AG08396 (cell line): ENCODE results near the gene GSN.

Experiments used
- DNase-seq: peaks from one replicate; pipeline ENCODE4 v3.0.0; 2012; ENCODE audit warnings: low spot score, mixed read lengths

GSN gene

DNA sequence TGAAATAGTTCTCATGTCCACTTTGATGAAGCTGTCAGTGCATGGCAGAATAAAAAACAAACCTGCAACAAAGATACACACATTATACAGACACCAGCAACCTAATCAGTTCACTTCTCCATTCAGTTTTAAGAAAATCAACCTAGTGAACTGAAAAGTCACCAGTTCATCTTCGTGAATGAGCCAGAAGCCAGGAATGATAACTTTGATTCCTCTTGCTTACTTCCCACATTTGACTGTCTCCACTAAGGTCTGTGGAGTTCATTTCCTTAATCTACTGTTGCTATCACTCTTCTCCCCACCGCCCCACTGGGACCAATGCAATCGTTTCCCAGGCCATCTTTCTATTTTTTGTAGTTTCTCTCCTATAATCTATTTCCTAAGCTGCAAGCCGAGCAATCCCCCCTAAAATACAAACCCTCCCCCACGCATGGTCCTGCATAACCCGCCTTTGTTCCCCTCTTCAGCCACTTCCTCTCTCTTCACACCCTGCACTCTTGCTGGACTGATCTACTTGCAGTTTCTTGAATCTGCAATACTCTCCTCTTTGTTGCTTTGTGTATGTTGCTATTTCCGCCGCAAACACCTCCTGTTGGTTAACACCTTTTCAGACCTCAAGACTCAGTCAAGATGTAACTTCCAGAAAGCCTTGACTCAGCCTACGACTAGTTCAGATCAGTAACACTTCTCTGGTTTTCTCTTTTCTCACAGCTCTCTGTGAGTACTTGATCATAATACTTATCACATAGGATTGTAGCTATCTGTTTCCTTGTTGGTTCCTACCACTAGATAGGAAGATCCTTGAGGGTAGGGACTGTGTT lies 85.5 kb downstream of the GSN start:
- DNase-seq, result no peak

DNA sequence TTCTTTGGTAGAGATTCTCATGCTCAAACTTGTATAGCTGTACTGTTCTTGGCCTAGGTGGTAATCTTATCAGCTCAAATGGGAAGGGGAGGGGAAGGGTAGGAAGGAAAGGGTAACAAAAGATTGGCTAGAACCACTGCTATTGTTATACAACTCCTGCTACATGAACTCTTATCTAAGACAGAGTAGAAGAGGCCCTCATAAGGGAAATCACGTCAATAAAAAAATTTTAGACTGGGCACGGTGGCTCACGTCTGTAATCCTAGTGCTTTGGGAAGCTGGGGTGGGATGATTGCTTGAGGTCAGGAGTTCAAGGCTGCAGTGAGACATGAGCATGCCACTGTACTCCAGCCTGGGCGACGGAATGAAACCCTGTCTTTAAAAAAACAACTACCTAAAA lies 86.2 kb downstream of the GSN start:
- DNase-seq, result no peak

DNA sequence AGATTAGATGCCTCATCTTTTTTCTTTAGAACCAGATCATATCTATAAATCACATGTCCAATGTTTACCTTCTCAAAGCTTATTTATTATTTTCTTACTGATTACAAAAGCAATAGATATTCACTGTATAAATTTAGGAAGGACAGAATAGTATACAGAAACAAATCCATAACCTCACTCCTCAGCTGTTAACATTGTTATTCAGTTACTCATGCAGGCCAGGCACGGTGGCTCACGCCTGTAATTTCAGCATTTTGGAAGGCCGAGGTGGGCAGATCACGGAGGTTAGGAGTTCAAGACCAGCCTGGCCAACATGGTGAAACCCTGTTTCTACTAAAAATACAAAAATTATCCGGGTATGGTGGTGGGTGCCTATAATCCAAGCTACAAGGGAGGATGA lies 86.8 kb downstream of the GSN start:
- DNase-seq, result no peak

DNA sequence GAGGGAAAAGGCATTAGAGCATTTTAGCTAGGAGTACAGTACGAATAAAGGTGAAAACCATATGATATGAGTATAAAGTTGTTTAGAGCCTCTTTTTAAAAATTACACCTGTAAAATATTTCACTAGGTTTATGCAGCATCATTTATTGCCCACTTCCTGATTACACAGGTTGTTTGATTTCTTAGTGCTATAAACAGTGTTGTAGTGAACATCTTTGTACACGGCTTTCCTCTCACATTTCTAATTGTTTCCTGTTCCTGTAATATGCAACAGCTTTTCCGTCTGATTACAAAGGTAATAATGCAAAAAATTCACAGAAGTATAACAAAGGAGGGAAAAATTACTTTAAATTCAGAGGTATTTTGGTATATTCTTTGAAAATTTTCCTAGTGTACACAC lies 89.0 kb downstream of the GSN start:
- no peak for DNase-seq

DNA sequence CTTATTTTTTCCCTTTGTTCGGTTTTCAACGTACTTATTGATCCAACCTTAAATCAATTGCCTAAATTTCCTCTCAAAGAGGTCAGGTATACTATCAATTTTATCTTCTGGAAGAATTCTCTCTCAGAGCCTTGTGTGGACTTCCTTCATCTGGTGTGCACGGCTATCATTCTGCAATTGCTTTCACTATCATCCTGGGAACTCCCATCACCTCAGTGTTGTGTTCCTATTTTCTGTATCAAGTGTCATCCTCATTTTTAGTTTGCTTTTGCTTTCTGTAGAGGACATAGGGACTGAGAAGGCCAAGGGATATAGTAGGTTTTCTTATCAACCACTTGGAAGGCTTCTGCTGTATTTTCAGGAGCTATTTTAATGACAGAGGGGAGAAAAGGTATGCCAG lies 90.8 kb downstream of the GSN start:
- no peak for DNase-seq

DNA sequence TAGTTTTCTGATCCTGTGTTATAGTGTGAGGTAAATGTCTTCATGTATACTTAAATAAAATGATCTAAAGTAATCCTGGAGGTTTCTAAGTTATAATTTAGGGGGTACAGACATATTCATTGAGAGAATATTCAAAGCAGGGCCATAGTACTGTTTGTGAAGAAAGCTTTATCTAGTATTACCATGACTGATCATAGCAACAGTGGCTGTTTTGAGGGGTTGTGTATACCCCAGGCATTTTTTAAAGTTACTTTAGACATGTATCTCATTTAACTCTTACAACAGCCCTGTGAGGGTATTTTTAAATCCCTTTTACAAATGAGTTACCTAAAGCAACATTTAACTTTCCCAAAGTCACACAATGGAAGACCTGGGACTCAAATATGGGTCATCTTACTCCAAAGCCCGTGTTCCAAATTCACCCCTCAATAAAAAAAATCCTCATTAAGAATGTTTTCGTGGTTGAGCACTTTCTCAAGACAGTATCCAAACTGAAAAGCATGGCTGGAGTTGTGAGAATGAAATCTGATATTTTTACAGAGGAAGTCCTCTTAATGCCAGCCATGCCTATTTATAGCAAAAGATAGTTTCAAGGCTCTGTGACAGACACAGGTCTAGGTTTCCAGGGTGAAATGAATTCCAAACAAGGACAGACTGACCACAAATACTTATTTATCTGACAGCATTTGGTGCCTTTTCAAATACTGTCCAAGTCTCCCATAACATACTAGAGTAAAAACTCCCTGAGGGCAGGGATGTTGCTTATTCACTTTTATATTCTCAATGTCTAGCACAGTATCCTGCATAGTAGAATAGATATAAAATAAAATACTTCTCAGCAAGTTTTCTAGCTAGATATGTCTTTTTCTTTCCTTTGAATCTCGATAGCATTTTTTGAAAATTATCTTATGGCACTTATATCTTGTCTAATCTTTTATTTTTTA lies 91.7 kb downstream of the GSN start:
- no peak for DNase-seq

DNA sequence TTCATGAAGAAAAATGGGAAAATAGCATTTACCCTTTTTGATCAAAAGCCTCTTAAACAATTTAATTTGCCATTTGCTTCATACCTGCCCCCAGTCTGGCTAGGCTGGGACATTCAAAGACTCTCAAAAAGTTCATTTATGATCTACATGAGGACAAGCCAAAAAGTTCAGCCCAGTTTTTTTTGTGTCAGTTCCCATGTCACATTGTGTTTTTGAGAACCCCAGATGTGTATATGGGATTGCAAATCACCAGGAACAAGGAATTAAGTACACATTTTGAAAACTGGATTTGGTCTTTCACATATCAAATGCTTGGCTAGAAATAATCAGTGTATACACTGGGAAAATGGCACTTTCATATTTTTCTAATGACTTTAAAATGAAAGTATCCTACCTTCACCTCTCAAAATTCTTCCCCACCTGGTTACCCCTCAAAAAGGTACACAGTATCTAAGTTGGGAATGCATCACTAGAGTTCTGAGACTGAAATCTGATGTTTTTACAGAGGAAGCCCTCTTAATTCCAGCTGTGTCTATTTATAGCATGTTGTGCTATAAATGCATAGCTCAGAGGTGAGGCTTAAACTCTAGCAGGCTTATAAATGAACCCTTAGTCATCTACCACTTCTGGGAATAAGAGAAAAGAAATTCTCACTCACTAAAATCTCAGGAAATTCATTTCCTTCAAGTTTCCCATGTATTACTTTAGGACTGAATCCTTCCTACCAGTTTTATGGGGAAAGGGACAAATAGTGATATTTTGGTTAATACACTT lies 92.8 kb downstream of the GSN start:
- peak; percentile 29 for DNase-seq

DNA sequence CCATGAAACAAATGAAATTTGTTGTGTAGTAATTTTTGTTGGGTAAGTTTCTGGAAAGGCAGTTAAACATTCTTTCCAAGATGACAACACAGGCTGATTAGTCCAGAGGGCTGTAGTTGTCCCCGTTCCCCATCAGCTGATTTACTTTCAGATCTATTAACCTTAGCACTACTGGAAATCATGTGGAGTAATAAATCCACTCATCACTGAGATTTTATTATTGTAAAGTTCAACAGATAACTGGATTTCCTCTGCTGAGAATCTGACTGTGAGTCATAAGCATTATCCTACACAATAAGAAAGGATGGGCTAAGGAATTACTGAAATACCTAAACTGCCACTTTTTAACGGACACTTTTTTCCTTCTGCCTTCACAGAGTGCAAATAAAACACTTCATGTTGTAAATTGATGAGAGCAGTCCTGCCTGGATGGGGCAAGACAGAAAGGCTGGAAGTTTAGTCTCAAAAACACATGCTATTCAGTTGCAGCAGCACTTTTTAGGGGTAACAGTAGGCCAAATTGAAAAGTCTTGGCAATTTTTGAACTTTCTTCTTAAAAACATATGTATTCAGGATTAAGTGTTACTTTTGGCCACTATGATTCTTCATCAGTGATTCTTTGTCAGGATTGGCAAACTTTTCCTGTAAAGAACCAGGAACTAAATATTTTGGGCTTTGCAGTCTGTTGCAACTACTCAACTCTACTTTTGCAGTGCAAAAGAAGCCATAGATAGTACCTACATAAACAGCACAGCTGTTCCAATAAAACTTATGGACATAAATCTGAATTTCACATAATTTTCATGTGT lies 95.1 kb downstream of the GSN start:
- no peak for DNase-seq

DNA sequence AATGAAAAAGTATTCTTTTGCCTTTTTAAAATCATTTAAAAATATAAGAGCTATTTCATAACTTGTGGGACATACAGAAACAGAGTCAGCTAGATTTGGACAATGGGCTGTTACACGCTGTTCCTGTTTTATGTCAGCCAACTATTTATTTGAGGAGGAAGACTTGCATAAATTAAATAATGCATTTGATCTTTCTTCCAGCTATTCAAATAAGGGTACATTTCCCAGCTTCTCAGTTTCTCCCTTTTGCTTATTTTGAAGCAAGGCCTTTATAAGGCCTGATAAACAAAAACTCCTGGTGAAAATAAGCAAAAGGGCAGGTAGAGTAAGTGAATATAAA lies 95.6 kb downstream of the GSN start:
- no peak for DNase-seq

DNA sequence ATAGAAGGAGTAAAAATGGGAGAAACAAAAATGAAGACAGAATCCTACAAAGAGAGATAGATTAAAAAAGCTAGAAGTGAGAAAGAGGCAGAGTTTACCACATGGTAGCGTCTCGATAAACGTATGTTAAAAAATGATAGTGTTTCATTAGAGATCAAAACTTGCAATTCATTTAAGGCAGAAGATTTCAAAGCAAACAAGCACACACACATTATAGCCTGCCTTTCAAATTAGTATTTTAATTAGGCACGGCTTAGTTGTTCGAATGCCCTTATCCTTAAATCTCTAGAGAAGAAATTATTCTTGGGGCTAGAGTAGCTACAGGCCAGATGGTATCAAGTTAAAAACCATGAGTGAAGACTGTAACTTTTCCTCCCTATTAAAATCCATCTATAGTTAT lies 96.1 kb downstream of the GSN start:
- no peak for DNase-seq

DNA sequence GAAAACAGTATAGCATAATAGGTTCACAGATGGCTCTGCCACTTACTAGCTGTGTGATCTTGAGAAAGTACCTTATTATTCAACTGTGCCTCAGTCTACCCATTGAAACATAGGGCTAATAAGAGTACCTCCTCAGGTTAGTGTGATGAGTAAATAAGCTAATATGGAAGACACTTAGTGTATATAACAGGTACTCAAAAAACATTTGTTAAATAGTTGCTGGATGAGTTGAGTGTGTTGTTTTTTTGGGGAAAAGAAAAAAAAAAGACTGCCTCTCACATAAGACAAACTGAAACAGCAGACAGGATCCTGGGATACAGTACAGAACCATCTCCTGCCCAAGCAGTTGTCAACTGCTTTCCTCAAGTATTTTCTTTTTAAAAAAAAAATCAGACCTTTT lies 96.9 kb downstream of the GSN start:
- DNase-seq, result no peak

DNA sequence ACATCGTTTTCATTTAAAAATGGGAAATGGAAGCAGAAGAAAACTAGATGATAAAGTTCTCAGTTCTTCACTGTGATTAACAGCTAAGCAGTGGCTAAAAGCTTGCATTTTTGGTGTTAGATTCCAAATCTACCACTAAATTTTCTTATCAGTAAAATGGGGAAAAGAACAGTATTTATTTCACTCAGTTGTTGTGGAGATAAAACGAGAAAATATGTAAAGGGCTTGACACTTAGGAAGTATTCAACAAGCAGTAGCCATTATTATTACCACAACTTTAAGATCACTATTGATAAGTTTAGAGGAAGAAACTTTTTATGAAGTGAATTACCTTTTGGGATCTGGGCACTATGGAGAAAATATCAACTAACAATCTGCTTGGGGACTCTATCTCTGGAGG lies 97.6 kb downstream of the GSN start:
- no peak for DNase-seq

DNA sequence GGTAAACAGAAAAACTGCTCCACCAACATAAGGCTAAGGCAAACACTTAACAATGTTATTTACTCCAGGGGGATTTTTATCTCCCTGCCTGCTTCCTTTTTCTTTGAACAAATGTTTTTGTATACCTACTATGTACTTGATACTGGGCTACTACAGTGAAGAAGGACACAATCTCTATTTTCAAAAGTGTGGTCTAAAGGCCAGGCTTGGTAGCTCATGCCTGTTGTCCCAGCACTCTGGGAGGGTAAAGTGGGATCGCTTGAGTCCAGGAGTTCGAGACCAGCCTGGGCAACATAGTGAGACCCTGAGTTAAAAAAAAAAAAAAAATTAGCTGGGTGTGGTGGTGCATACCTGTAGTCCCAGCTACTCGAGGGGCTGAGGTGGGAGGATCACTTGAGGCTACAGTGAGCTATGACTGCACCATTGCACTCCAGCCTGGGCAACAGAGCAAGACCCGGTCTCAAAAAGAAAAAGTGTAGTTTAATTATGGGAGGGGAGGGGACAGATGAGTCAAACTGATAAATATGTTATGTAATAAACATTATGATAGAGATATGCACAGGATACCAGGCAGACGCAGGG lies 98.7 kb downstream of the GSN start:
- no peak for DNase-seq

DNA sequence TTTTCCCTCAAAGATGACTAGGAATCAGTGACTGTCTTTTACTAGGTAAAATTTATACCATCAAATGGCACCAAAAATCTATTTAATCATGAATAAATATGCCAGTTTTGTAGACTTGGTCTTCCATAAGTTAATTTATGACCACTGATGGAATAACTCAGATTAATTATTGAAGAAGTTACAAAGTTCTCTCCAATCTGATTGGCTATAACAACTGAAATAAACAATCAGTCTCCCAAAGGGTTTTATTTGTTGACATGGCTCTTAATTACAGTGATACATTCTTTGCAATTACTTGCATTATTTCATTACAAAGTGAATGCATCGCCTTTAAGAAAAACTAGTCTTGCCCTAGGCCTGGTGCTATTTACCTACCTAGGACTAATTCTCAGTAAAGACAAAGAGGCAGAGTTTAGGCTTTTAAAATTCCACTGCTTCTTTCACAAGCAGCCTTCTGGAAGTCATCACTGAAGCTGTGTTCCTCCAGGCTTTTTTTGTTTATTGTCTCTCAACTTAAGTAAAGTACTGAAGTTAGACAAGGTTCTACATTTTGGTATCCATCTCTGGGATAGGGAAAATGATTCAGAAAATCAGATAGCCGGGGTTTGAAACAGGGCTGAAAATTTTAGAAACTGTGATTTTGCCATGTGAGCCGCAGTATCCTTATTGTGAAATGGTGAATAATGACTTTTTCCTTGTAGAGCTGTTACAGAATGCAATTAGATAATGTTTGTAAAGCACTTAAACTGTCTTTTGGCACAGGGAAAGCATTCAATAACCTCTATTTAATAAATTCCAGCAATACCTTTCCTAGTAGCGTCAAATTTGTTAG lies 99.6 kb downstream of the GSN start:
- DNase-seq, result no peak

DNA sequence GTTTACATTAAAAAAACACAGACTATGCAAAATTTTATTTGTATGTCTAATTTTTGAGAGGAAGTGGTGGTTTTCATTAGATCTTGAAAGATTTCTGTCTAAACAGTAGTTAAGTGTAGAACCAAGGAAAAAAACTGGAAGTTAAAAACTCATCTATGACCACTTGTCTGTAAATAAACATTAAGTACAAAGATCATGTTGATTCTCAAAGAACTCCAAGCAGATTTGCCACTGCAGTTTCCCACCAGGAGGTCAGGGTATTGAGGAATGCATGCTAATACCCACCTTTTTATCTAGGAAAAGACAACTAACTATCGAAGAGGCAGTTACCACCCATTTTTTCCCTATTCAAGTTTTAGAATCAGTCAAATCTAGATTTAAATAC lies 100.2 kb downstream of the GSN start:
- DNase-seq, result no peak

DNA sequence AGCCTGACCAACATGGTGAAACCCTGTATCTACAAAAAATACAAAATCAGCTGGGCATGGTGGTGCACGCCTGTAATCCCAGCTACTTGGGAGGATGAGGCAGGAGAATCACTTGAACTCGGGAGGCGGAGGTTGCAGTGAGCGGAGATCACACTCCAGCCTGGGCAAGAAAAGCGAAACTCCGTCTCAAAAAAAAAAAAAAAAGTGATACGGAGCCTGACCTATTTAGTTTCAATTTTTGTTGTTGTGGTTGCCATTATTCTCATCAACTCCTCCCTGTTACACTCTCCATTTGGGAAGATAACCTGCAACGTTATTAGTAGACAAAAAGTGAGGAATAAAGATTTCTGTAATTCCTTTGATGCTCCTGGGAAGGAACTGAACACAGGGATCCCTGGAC lies 100.8 kb downstream of the GSN start:
- DNase-seq, result no peak

DNA sequence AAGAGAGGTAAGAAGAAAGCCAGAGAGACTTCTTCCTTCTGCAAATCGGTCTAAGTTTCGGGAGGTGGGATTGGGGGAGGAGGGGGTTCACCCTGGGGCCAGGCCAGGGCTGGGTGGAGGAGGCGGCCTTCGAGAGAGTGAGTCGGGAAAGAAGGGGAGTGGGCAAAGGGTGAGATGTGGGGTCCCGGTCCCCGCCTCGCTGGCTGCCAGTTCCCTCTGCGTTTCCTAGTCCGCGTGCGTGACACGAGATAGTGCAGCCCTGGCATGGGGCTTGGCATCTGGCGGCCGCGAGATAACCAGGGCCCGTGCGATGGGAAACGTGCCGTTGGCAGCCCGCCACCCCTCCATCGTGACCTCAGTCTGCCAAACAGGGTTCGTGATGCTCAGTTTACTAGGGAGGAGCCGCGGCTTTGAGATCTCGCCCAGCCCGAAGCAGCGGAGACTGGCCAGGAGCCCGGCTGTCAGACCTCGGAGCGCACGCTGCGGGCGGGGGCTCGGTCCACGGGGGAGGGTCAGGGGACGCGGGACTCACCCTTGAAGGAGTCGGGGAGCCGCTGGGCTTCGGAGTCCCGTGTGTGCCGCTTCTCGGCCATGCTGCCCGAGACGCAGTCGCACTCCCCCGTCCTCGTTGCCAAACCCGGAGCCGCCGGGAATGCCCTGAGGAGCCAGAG lies 101.8 kb downstream of the GSN start, which contains the start of gene STOM:
Gene STOM (minus strand): TSS at position 656 of the 671 bp plus-strand sequence. CDS start 63 bp downstream, at position 593.
- peak; percentile 81 for DNase-seq

DNA sequence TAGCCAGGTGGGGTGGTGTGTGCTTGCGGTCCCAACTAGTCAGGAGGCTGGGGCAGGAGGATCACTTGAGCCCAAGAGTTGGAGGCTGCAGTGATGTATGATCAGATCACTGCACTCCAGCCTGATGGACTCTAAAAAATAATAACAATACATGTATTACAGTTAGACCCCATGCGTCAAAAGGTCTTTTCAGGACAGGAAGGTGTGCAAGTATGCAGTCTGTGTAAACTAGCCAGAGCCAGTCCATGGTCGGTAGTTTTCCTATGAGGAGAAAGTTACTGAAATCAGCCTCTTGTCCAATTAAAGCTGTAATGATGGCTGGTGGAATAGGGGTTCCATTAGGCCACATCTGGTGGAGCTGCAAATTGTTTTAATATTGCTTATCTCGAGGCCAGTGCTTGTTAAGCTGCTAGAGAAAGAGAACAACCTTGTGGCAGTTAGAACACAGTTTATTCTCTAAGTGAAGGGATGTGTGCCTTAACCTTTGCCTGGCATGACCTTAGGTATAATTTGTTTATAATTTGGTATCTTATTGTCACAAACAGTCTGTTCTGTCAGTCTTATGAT lies 103.6 kb downstream of the GSN start:
- no peak for DNase-seq

DNA sequence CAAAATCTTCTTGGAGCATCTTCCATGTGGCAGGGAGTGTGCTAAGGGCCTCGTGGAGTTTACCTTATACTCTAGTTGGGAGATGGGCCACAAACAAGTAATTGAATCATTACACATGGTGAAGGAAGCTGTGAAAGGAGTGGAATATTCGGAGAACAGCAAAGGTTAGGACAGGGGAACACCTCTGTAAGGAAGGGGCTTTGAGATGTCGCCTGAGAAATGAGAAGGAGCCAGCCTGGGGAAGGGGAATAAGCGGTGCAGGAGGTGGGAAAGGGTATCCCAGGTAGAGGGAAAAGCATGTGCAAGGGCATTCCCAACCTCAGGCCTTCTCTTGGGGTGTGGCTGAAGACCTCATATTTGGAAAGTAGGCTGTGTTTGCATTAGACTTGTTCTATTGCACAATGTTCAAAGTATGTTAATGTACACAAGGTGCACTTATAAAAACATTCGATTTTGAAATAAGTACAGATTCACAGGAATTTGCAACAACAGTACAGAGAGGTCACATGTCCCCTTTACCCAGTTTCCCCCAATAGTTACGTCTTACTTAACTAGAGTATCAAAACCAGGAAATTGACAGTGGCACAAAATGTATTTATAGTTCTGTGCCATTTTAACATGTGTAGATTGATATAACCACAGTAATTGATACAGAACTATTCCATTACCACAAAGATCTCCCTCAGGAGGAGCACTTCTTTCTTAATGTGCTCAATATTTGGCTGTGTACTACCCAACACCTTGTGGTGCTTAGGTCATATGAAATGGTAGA lies 104.5 kb downstream of the GSN start:
- DNase-seq, result no peak
